Measurements from ENCODE around the gene CD2AP. TPM values are rescaled to one million over a fixed set of nuclear protein-coding genes. Genes with fewer than 3 reads are reported as not detected.

The CD2AP gene
- total RNA-seq, 1 experiment from 2014 or later, result 43.8 TPM

DNA sequence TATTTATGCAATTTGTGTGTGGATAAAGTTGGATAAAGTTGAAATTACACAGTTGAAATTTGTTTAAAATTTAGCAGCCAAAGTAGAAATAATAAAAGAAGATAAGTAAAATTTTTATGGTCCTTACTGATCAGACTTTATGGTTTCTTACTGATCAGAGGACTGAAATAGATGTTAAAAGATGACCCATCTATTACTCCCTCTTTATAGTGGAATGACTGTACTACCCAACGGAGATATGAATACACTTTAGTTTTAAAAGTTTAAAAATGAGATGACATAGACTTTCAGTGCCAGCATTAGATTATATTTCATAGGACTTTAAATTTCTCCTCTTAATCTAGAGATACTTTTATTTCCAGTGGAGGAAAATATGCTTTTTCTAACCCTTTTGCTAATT, 121.9 kb downstream of the CD2AP start (continued):
- TF ChIP-seq SIN3A (IDR thresholded peaks at IDR 0.05; ENCODE audit: low read depth), result no peak
- TF ChIP-seq TCF7L2 (IDR thresholded peaks at IDR 0.05; ENCODE audit: borderline replicate concordance, extremely low read depth, insufficient read depth, insufficient read length), result no peak
- TF ChIP-seq, protein P1, sequence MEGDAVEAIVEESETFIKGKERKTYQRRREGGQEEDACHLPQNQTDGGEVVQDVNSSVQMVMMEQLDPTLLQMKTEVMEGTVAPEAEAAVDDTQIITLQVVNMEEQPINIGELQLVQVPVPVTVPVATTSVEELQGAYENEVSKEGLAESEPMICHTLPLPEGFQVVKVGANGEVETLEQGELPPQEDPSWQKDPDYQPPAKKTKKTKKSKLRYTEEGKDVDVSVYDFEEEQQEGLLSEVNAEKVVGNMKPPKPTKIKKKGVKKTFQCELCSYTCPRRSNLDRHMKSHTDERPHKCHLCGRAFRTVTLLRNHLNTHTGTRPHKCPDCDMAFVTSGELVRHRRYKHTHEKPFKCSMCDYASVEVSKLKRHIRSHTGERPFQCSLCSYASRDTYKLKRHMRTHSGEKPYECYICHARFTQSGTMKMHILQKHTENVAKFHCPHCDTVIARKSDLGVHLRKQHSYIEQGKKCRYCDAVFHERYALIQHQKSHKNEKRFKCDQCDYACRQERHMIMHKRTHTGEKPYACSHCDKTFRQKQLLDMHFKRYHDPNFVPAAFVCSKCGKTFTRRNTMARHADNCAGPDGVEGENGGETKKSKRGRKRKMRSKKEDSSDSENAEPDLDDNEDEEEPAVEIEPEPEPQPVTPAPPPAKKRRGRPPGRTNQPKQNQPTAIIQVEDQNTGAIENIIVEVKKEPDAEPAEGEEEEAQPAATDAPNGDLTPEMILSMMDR (IDR thresholded peaks at IDR 0.05 in 2 of 3, conservative IDR thresholded peaks at IDR 0.05 in 1 of 3; ENCODE audit: borderline replicate concordance in 1 of 3, insufficient read depth in 1 of 3, low read depth in 2 of 3, low read length in 2 of 3), result no peak
- TF ChIP-seq SRF (IDR thresholded peaks at IDR 0.05; ENCODE audit: low read depth), result no peak
- TF ChIP-seq ZNF274 (IDR thresholded peaks at IDR 0.05; ENCODE audit: low read depth, low read length), result no peak
- no peak for TF ChIP-seq ZFX (IDR thresholded peaks at IDR 0.05)

DNA sequence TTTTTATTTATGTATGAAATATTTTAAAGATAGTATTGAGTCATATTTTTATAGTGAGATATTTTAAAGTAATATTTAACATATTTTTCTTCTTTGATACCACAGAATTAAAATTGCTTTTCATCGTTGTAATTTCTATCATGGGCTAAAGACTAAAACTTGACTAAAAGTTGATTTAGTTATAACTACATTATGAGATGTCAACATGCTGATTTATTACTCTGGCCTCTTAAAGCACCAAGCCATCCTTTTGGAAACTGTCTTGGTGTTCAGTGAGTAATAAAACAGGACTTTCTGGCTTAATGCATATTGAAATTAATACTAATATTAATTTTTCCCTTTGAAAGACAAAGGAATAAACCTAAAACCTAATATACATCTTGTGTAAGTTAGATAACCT, 125.6 kb downstream of the CD2AP start:
- intact Hi-C loops (cut with micrococcal nuclease), result no loop called here
- Histone ChIP-seq H3K79me2 (ENCODE audit: insufficient read depth, low read length) (peaks cover 7% of the 10 kb centered on the region; the same call in 1 of the 2 replicates), H2AFZ (ENCODE audit: low read depth, low read length, poor library complexity, severe bottlenecking) (no peak overlapping the region), H3K36me3 (ENCODE audit: control insufficient read depth in 1 of 2, insufficient read depth in 2 of 2, low read length in 2 of 2) (peaks cover 15 to 25% of the 10 kb centered on the region in 2 experiments), H3K9me3 (ENCODE audit: control insufficient read depth in 1 of 2, insufficient read depth in 1 of 2, low read depth in 1 of 2, low read length in 2 of 2) (no peaks in the 10 kb centered on the region), H3K27me3 (ENCODE audit: insufficient read depth, low read length) (no peaks in the 10 kb centered on the region), H3K27ac (ENCODE audit: low read depth, low read length) (no peak overlapping the region), H3K9me2 (ENCODE audit: insufficient read depth) (no peaks in the 10 kb centered on the region), H4K20me1 (ENCODE audit: insufficient read depth) (peaks cover 7% of the 10 kb centered on the region; the same call in 1 of the 2 replicates), H3K4me3 (replicated peaks in 1 of 2; ENCODE audit: low read depth in 1 of 2, low read length in 2 of 2) (no peak overlapping the region), H3K4me2 (ENCODE audit: low read length) (no peak overlapping the region), H3K9ac (ENCODE audit: low read length) (no peak overlapping the region), H3K4me1 (ENCODE audit: control insufficient read depth in 1 of 2, insufficient read depth in 2 of 2, low read length in 2 of 2) (no peaks in the 10 kb centered on the region)
- ChIA-PET CTCF (no interaction called here), RAD21 (ENCODE audit: low non-redundant PET in 1 of 2, low total read pairs in 2 of 2, uncharacterized antibody in 2 of 2, unreplicated experiment in 2 of 2) (no interaction called here), POLR2A (no interaction called here)
- no TSS peak for BruUV-seq (replicated peaks)
- DNase-seq (ENCODE audit: low read depth, low spot score) (no peak), ATAC-seq (no peak)
- TF ChIP-seq, protein P2, sequence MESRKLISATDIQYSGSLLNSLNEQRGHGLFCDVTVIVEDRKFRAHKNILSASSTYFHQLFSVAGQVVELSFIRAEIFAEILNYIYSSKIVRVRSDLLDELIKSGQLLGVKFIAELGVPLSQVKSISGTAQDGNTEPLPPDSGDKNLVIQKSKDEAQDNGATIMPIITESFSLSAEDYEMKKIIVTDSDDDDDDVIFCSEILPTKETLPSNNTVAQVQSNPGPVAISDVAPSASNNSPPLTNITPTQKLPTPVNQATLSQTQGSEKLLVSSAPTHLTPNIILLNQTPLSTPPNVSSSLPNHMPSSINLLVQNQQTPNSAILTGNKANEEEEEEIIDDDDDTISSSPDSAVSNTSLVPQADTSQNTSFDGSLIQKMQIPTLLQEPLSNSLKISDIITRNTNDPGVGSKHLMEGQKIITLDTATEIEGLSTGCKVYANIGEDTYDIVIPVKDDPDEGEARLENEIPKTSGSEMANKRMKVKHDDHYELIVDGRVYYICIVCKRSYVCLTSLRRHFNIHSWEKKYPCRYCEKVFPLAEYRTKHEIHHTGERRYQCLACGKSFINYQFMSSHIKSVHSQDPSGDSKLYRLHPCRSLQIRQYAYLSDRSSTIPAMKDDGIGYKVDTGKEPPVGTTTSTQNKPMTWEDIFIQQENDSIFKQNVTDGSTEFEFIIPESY (IDR thresholded peaks at IDR 0.05; ENCODE audit: extremely low read depth, insufficient replicate concordance, low read length), result no peak
- TF ChIP-seq ZNF274 (IDR thresholded peaks at IDR 0.05; ENCODE audit: low read depth, low read length) (no peak), TCF7L2 (IDR thresholded peaks at IDR 0.05; ENCODE audit: borderline replicate concordance, extremely low read depth, insufficient read depth, insufficient read length) (no peak), POLR2A (IDR thresholded peaks at IDR 0.05; ENCODE audit: borderline replicate concordance, extremely low read depth, insufficient read depth, insufficient read length) (no peak)
